HFFc6 (cell line): ENCODE measurements around the gene N4BP2L2. TPM values are rescaled to one million over a fixed set of nuclear protein-coding genes. Genes with fewer than 3 reads are reported as not detected.

Experiments used
- DNase-seq: peaks from one replicate; pipeline ENCODE4 v3.0.0-alpha.2; 2018
- H3K27ac Mint-ChIP-seq: 2 replicates; pipeline ENCODE4 v1.8.0; 2020; ENCODE audit warnings: mild to moderate bottlenecking, mixed read lengths
- H3K27me3 Mint-ChIP-seq: 2 replicates; pipeline ENCODE4 v1.8.0; 2021; ENCODE audit warnings: mild to moderate bottlenecking, moderate library complexity, mixed read lengths; ENCODE audit not compliant: insufficient read depth
- H3K36me3 Mint-ChIP-seq: 2 replicates; pipeline ENCODE4 v1.8.0; 2021; ENCODE audit warnings: low read depth, mixed read lengths
- H3K4me1 Mint-ChIP-seq: 2 replicates; pipeline ENCODE4 v1.8.0; 2020; ENCODE audit warnings: low read depth, mixed read lengths
- H3K4me3 Mint-ChIP-seq: 2 replicates; pipeline ENCODE4 v1.8.0; 2020; ENCODE audit warnings: mild to moderate bottlenecking, moderate library complexity, mixed read lengths
- H3K9me3 Mint-ChIP-seq: 2 replicates; pipeline ENCODE4 v1.8.0; 2020; ENCODE audit warnings: mild to moderate bottlenecking, mixed read lengths
- total RNA-seq, 6 experiments: library from RNA; stranded (reverse); fragmentation: NEBNext Ultra II Directional; extraction: Animal tissue kit (Norgen Biotek cat#: 25700); gene quantifications; 2 replicates in 1 of 6; 3 replicates in 5 of 6; pipeline ENCODE4 v1.2.3, GENCODE V29; 2021
- TF ChIP-seq, protein P1 (sequence below): fragments of 200-600 bp; sonication (generic); IDR thresholded peaks from 2 replicates; pipeline ENCODE4 v1.5.0; 2021; ENCODE audit warnings: antibody characterized with exemption, mild to moderate bottlenecking

N4BP2L2 gene
- total RNA-seq, 6 experiments from 2014 or later = 44.7 to 57.9 (median 50.4) TPM

GRCh38 chr13:32504876-32505275 is 33.7 kb downstream of the N4BP2L2 start:
- H3K27ac Mint-ChIP-seq = no peak overlapping the region
- H3K4me1 Mint-ChIP-seq = no peaks in the 10 kb centered on the region
- H3K9me3 Mint-ChIP-seq = no peaks in the 10 kb centered on the region
- DNase-seq = no peak
- no peak overlapping the region for H3K4me3 Mint-ChIP-seq
- H3K27me3 Mint-ChIP-seq = no peaks in the 10 kb centered on the region
- TF ChIP-seq, protein P1, sequence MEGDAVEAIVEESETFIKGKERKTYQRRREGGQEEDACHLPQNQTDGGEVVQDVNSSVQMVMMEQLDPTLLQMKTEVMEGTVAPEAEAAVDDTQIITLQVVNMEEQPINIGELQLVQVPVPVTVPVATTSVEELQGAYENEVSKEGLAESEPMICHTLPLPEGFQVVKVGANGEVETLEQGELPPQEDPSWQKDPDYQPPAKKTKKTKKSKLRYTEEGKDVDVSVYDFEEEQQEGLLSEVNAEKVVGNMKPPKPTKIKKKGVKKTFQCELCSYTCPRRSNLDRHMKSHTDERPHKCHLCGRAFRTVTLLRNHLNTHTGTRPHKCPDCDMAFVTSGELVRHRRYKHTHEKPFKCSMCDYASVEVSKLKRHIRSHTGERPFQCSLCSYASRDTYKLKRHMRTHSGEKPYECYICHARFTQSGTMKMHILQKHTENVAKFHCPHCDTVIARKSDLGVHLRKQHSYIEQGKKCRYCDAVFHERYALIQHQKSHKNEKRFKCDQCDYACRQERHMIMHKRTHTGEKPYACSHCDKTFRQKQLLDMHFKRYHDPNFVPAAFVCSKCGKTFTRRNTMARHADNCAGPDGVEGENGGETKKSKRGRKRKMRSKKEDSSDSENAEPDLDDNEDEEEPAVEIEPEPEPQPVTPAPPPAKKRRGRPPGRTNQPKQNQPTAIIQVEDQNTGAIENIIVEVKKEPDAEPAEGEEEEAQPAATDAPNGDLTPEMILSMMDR = no peak
- H3K36me3 Mint-ChIP-seq = peaks cover 21% of the 10 kb centered on the region

- no peaks in the 10 kb centered on the region for H3K4me1 Mint-ChIP-seq
- TF ChIP-seq, protein P1 = no peak
- peak overlapping the region; percentile 18; the same call in 1 of the 2 replicates for H3K27ac Mint-ChIP-seq
- H3K9me3 Mint-ChIP-seq = no peaks in the 10 kb centered on the region
- H3K27me3 Mint-ChIP-seq = no peaks in the 10 kb centered on the region
- H3K4me3 Mint-ChIP-seq = no peak overlapping the region
- DNase-seq = no peak
- H3K36me3 Mint-ChIP-seq = peaks cover 16% of the 10 kb centered on the region
Measured at GRCh38 chr13:32504263-32504662, 34.3 kb downstream of the N4BP2L2 start.

DNA sequence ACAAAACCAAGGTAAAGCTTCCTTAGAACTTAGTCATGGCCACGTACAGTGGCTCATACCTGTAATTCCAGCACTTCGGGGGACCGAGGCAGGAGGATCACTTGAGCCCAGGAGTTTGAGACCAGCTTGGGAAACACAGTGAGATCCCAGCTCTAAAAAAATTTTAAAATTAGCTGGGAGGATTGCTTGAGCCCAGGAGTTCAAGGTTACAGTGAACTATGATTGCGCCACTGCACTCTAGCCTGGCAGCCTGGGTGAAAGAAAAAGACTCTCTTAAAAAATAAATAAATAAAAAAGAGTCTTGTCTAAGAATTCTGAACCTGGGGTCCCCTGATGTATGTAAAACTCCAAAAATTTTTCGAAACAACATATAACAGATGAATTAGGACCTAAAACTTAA is 34.9 kb downstream of the N4BP2L2 start:
- H3K4me1 Mint-ChIP-seq = no peaks in the 10 kb centered on the region
- H3K4me3 Mint-ChIP-seq = no peak overlapping the region
- TF ChIP-seq, protein P1 = no peak
- H3K27ac Mint-ChIP-seq = no peak overlapping the region; the same call in 1 of the 2 replicates
- no peaks in the 10 kb centered on the region for H3K9me3 Mint-ChIP-seq
- H3K36me3 Mint-ChIP-seq = peaks cover 17% of the 10 kb centered on the region
- no peak for DNase-seq
- H3K27me3 Mint-ChIP-seq = no peaks in the 10 kb centered on the region

- TF ChIP-seq, protein P1 = no peak
- no peak for DNase-seq
- Mint-ChIP-seq H3K4me3 (no peak overlapping the region), H3K27me3 (no peaks in the 10 kb centered on the region), H3K9me3 (no peaks in the 10 kb centered on the region), H3K27ac (no peak overlapping the region), H3K36me3 (peaks cover 17% of the 10 kb centered on the region), H3K4me1 (peaks cover 14% of the 10 kb centered on the region; the same call in 1 of the 2 replicates)
Measured at GRCh38 chr13:32501064-32501463, 37.5 kb downstream of the N4BP2L2 start.

DNA sequence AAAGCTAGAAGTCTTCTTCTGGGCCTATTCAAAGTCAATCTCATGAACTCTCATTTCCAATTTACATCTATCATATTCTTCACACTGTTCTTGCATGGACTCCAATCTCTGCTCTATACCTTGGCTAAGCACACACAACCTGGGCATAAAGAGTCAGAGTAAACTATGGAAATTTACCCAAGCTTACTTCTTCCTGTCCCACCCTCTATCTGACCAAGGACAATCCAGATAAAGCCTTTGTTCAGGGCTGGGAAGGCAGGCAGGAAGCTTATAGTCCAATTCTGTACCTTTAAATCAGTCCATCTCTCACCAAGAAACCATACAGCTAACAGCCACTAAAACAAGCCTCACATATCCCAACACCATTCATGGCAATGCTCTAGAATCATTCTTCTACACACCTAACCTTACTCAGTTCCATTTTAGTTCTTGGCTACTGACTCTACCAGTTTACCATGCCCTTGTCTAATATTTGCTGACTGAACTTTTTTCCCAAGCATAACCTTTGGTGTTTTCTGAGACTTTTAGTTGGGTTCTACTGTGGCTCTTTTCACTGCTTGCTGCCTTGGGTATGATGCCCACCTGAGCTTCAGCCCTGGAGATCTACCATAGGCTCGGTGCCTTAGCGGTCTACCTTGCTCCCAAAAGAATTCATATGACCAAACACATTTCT is 38.9 kb downstream of the N4BP2L2 start:
- DNase-seq = no peak
- no peak overlapping the region for H3K4me3 Mint-ChIP-seq
- H3K36me3 Mint-ChIP-seq = peaks cover 8% of the 10 kb centered on the region
- no peaks in the 10 kb centered on the region for H3K27me3 Mint-ChIP-seq
- H3K27ac Mint-ChIP-seq = no peak overlapping the region
- peaks cover 16% of the 10 kb centered on the region; the same call in 1 of the 2 replicates for H3K4me1 Mint-ChIP-seq
- H3K9me3 Mint-ChIP-seq = no peaks in the 10 kb centered on the region
- TF ChIP-seq, protein P1 = no peak
